ENCODE data around the gene NEK1. TPM values are rescaled to one million over a fixed set of nuclear protein-coding genes. Genes with fewer than 3 reads are reported as not detected.

The NEK1 gene
- total and polyA plus RNA-seq, 2 of the 8 experiments (the other 6 are each of a cell fraction or from before 2014, with no cell fraction given): 3.9 to 11.7 TPM

GRCh38 chr4:169604131-169604900 is 8.1 kb downstream of the NEK1 start (continued):
- no peak for TF ChIP-seq SAP30 (IDR thresholded peaks at IDR 0.05; ENCODE audit: insufficient read depth, insufficient replicate concordance, low read length)
- TF ChIP-seq MAX (IDR thresholded peaks at IDR 0.05): no peak
- TF ChIP-seq RAD21 (IDR thresholded peaks at IDR 0.05 in 1 of 2, conservative IDR thresholded peaks at IDR 0.05 in 1 of 2; ENCODE audit: low read depth in 2 of 2, low read length in 2 of 2): no peak
- TF ChIP-seq, protein P1, sequence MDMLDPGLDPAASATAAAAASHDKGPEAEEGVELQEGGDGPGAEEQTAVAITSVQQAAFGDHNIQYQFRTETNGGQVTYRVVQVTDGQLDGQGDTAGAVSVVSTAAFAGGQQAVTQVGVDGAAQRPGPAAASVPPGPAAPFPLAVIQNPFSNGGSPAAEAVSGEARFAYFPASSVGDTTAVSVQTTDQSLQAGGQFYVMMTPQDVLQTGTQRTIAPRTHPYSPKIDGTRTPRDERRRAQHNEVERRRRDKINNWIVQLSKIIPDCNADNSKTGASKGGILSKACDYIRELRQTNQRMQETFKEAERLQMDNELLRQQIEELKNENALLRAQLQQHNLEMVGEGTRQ (IDR thresholded peaks at IDR 0.05; ENCODE audit: low read length): no peak
- no peak for TF ChIP-seq BRCA1 (IDR thresholded peaks at IDR 0.05; ENCODE audit: low read depth, low read length)
- no peak for TF ChIP-seq CTCF (IDR thresholded peaks at IDR 0.05; ENCODE audit: control extremely low read depth in 1 of 3, insufficient read depth in 1 of 3, low read depth in 1 of 3, low read length in 3 of 3)
